HEK293 (cell line): ENCODE results near the gene IL34.

Experiments used
- CTCF ChIP-seq: fragments of 450-650 bp; formaldehyde crosslinking; IDR thresholded peaks from 2 replicates; pipeline ENCODE4 v1.5.1; 2016; ENCODE audit warnings: missing biosample characterization, missing genetic modification characterization
- GLIS2 ChIP-seq: fragments of 450-650 bp; formaldehyde crosslinking; IDR thresholded peaks from 2 replicates; pipeline ENCODE4 v1.5.1; 2016; ENCODE audit warnings: missing biosample characterization, missing genetic modification characterization
- SP2 ChIP-seq: fragments of 450-650 bp; formaldehyde crosslinking; IDR thresholded peaks from 2 replicates; pipeline ENCODE4 v1.5.1; 2016; ENCODE audit warnings: missing biosample characterization, missing genetic modification characterization
- YY1 ChIP-seq: fragments of 450-650 bp; formaldehyde crosslinking; IDR thresholded peaks from 2 replicates; pipeline ENCODE4 v1.5.1; 2018; ENCODE audit warnings: missing biosample characterization, missing genetic modification characterization
- ZNF114 ChIP-seq: fragments of 450-650 bp; formaldehyde crosslinking; IDR thresholded peaks from 2 replicates; pipeline ENCODE4 v1.5.0; 2017; ENCODE audit warnings: missing biosample characterization, missing genetic modification characterization
- ZNF121 ChIP-seq: fragments of 450-650 bp; formaldehyde crosslinking; IDR thresholded peaks from 2 replicates; pipeline ENCODE4 v1.5.1; 2016; ENCODE audit warnings: missing biosample characterization, missing genetic modification characterization
- ZNF24 ChIP-seq: fragments of 450-650 bp; formaldehyde crosslinking; IDR thresholded peaks from 2 replicates; pipeline ENCODE4 v1.5.1; 2016; ENCODE audit warnings: missing biosample characterization, missing genetic modification characterization
- TF ChIP-seq, protein P1 (sequence below): fragments of 450-650 bp; IDR thresholded peaks from 2 replicates; pipeline ENCODE4 v1.5.1; 2018; ENCODE audit warnings: missing biosample characterization, mild to moderate bottlenecking, missing genetic modification characterization

GRCh38 chr16:70687102-70687511, 40.7 kb downstream of the IL34 start:
- TF ChIP-seq GLIS2 (no peak), CTCF (tag by site-specific recombination) (no peak), SP2 (tag by site-specific recombination) (no peak), ZNF24 (no peak), ZNF114 (tag by site-specific recombination) (no peak), YY1 (tag by site-specific recombination) (no peak), ZNF121 (tag by site-specific recombination) (no peak)
- TF ChIP-seq, protein P1, sequence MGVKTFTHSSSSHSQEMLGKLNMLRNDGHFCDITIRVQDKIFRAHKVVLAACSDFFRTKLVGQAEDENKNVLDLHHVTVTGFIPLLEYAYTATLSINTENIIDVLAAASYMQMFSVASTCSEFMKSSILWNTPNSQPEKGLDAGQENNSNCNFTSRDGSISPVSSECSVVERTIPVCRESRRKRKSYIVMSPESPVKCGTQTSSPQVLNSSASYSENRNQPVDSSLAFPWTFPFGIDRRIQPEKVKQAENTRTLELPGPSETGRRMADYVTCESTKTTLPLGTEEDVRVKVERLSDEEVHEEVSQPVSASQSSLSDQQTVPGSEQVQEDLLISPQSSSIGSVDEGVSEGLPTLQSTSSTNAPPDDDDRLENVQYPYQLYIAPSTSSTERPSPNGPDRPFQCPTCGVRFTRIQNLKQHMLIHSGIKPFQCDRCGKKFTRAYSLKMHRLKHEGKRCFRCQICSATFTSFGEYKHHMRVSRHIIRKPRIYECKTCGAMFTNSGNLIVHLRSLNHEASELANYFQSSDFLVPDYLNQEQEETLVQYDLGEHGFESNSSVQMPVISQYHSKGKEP (tag by site-specific recombination) = no peak
